Heart left ventricle (tissue), 13 donors: ENCODE results near the gene OR10A2.

Experiments used
- POLR2A ChIP-seq, 2 donors: fragments of 450-650 bp; IDR thresholded peaks; one replicate each; pipeline ENCODE4 v1.6.1; 2017; ENCODE audit warnings: antibody characterized with exemption in 2 of 2, mild to moderate bottlenecking in 2 of 2, moderate library complexity in 2 of 2
- TF ChIP-seq, protein P1 (sequence below), 12 donors: fragments of 200-600 bp; sonication (generic) in 4 of 12; IDR thresholded peaks; one replicate each; pipeline versions ENCODE4 v1.5.0 to v1.8.0; 2018 to 2022; ENCODE audit warnings: antibody characterized with exemption in 12 of 12, mild to moderate bottlenecking in 5 of 12
- donor health status: ischemic (EF 13 %, LVEDD 7.1; RV severe dilation, severe dysfunction).
- donor health status: DM: no; HTN: yes; CAD: no.
- donor health status: DM: no; HTN: no; CAD: no.
- donor health status: ischemic (EF 25% LVEDD 6.9; RV normal size, moderate dysfunction).
- donor health status: ischemic (EF 25% LVEDD 5.7; RV mildly dilated, moderate dysfunction).
- donor health status: ischemic (EF 35%, LVEDD 5.7; RV mildly dilated, moderate dysfunction).
- donor health status: nonischemic (EF 11% LVEDD 7.7; RV severe dilation, severe dysfunction).
- donor health status: DM: yes; HTN: yes; CAD: no.
- donor health status: PGD.
- donor health status: ischemic (EF 29% LVEDD 5.4; RV normal size, mild dysfunction).
- donor health status: nonischemic (EF 23%, LVEDD 6.1; RV moderate dilation, normal function).

DNA sequence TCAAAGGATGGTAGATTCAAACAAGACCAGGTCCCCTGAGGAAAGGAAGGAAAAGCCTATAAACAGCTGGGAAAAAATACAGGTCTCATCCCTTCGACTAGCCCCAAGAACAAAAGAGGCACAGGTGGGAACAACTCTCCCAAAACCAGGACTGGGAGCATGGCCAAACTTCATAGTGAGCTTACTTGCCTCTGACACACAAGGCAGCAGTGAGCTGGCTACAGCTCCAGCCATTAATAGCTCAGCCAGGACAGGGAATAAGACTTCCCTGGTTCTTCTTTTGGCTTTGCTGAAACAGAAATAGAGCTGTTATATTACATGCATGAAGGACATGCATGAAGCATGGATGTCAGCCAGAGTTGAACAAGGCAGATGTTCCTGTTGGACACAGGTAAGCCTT lies at the start of gene OR10A2:
- TF ChIP-seq, protein P1, sequence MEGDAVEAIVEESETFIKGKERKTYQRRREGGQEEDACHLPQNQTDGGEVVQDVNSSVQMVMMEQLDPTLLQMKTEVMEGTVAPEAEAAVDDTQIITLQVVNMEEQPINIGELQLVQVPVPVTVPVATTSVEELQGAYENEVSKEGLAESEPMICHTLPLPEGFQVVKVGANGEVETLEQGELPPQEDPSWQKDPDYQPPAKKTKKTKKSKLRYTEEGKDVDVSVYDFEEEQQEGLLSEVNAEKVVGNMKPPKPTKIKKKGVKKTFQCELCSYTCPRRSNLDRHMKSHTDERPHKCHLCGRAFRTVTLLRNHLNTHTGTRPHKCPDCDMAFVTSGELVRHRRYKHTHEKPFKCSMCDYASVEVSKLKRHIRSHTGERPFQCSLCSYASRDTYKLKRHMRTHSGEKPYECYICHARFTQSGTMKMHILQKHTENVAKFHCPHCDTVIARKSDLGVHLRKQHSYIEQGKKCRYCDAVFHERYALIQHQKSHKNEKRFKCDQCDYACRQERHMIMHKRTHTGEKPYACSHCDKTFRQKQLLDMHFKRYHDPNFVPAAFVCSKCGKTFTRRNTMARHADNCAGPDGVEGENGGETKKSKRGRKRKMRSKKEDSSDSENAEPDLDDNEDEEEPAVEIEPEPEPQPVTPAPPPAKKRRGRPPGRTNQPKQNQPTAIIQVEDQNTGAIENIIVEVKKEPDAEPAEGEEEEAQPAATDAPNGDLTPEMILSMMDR (IDR thresholded peaks at IDR 0.05): no peak
- TF ChIP-seq POLR2A (IDR thresholded peaks at IDR 0.05): no peak
